ENCODE measurements around the gene SYNJ2. TPM values are rescaled to one million over a fixed set of nuclear protein-coding genes. Genes with fewer than 3 reads are reported as not detected.

SYNJ2 gene
- total and polyA plus RNA-seq, 2 experiments from 2014 or later: 2.8 to 5.6 TPM

- H3K36me3 Mint-ChIP-seq (ENCODE audit: low read depth): no peaks in the 10 kb centered on the region; the same call in 2 of the 3 replicates
- peaks cover 16% of the 10 kb centered on the region for H3K4me1 Mint-ChIP-seq
- Histone ChIP-seq H3K36me3 (ENCODE audit: insufficient read depth) (no peaks in the 10 kb centered on the region), H3K27me3 (ENCODE audit: insufficient read depth) (peaks cover 18% of the 10 kb centered on the region), H3K79me2 (replicated peaks; ENCODE audit: insufficient read depth) (no peaks in the 10 kb centered on the region), H3K4me1 (ENCODE audit: insufficient read depth) (no peaks in the 10 kb centered on the region), H3K27ac (ENCODE audit: low read depth) (no peak overlapping the region), H3K4me2 (no peak overlapping the region), H2AFZ (no peak overlapping the region), H3F3A (replicated peaks; ENCODE audit: low read depth) (0 out of 2 replicates have a peak, but pooled peaks cover 2% of the 10 kb centered on the region), H3K4me3 (no peak overlapping the region), H3K9me2 (ENCODE audit: insufficient read depth) (no peaks in the 10 kb centered on the region), H4K20me1 (replicated peaks; ENCODE audit: insufficient read depth) (no peaks in the 10 kb centered on the region)
- H3K27me3 Mint-ChIP-seq (ENCODE audit: insufficient read depth, low read depth, poor library complexity): peaks cover 30% of the 10 kb centered on the region
- ATAC-seq: no peak
- H3K4me3 Mint-ChIP-seq: no peak overlapping the region
- no peak for DNase-seq (ENCODE audit: low spot score)
- no peak overlapping the region for H3K27ac Mint-ChIP-seq
- no peak for TF ChIP-seq ETS1 (IDR thresholded peaks at IDR 0.05)
- no peak for TF ChIP-seq ZNF114 (CRISPR knock-in tag; IDR thresholded peaks at IDR 0.05)
- TF ChIP-seq EZH2phosphoT487 (IDR thresholded peaks at IDR 0.05; ENCODE audit: unreplicated experiment): no peak
- no peak for TF ChIP-seq JUNB (IDR thresholded peaks at IDR 0.05; ENCODE audit: unreplicated experiment)
- no peak for TF ChIP-seq EZH2 (IDR thresholded peaks at IDR 0.05; ENCODE audit: low read depth, unreplicated experiment)
- no peak for TF ChIP-seq POLR2AphosphoS5 (IDR thresholded peaks at IDR 0.05; ENCODE audit: low read depth)
- no peak for TF ChIP-seq ZNF462 (CRISPR knock-in tag; IDR thresholded peaks at IDR 0.05)
- TF ChIP-seq NANOG (IDR thresholded peaks at IDR 0.05; ENCODE audit: borderline replicate concordance): no peak
- no peak for TF ChIP-seq STAT1 (IDR thresholded peaks at IDR 0.05; ENCODE audit: unreplicated experiment)
- TF ChIP-seq CTCF (conservative IDR thresholded peaks at IDR 0.05; ENCODE audit: low read depth in 2 of 2): no peak
- no peak for TF ChIP-seq ZNF331 (CRISPR knock-in tag; IDR thresholded peaks at IDR 0.05; ENCODE audit: low read depth)
- TF ChIP-seq CREB1 (CRISPR knock-in tag; IDR thresholded peaks at IDR 0.05; ENCODE audit: low read depth): no peak
- TF ChIP-seq REST (IDR thresholded peaks at IDR 0.05; ENCODE audit: unreplicated experiment): no peak
- H3K9me3 Mint-ChIP-seq: no peaks in the 10 kb centered on the region; the same call in 2 of the 3 replicates
Measured at GRCh38 chr6:157976345-157977175, 5.1 kb upstream of the SYNJ2 start.

All from GM23338 (cell line).